Lower leg skin (tissue), 3 donors: ENCODE data around the gene OSTN.

Experiments used
- POLR2A ChIP-seq, 2 donors: fragments of 450-650 bp; IDR thresholded peaks; one replicate each; pipeline ENCODE4 v1.6.1; 2016 to 2017; ENCODE audit warnings: antibody characterized with exemption in 2 of 2, mild to moderate bottlenecking in 1 of 2, moderate library complexity in 1 of 2
- TF ChIP-seq, protein P1 (sequence below), 3 donors: fragments of 450-650 bp; IDR thresholded peaks; one replicate each; pipeline ENCODE4 v1.5.1; 2016; ENCODE audit warnings: antibody characterized with exemption in 3 of 3, mild to moderate bottlenecking in 3 of 3, moderate library complexity in 2 of 3

DNA sequence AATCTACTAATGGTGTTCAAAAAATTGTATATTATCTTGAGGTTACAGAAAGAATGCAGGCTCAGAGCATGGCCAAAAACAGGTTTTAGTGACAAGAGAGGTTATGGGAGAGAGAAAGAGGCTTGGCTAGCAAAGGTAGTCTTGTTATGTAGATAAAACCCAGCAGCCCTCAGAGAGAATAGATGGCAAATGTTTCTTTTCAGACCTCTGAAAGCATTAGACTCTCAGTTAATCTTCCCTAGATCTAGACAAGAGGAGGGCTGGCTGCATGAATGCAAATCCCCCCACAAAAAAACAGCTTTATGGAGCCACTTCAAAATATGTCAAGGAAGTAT, 62.2 kb downstream of the OSTN start:
- TF ChIP-seq POLR2A (IDR thresholded peaks at IDR 0.05) = no peak
- TF ChIP-seq, protein P1, sequence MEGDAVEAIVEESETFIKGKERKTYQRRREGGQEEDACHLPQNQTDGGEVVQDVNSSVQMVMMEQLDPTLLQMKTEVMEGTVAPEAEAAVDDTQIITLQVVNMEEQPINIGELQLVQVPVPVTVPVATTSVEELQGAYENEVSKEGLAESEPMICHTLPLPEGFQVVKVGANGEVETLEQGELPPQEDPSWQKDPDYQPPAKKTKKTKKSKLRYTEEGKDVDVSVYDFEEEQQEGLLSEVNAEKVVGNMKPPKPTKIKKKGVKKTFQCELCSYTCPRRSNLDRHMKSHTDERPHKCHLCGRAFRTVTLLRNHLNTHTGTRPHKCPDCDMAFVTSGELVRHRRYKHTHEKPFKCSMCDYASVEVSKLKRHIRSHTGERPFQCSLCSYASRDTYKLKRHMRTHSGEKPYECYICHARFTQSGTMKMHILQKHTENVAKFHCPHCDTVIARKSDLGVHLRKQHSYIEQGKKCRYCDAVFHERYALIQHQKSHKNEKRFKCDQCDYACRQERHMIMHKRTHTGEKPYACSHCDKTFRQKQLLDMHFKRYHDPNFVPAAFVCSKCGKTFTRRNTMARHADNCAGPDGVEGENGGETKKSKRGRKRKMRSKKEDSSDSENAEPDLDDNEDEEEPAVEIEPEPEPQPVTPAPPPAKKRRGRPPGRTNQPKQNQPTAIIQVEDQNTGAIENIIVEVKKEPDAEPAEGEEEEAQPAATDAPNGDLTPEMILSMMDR (IDR thresholded peaks at IDR 0.05) = no peak
